Muscle of arm (tissue), 12 donors: ENCODE data around the gene WDR31. TPM values are rescaled to one million over a fixed set of nuclear protein-coding genes. Genes with fewer than 3 reads are reported as not detected.
A peak's percentile ranks its signal among the peaks of the same experiment; 100 is the strongest.
"Not testable (repeated sequence)": the region's sequence is repeated elsewhere in the genome, so short reads cannot be mapped to it uniquely, and the experiment has no call there.

Experiments used
- DNase-seq: peaks from one replicate; pipeline ENCODE4 v3.0.0-alpha.2; 2013
- polyA plus RNA-seq, 12 donors: library from polyadenylated mRNA; unstranded; fragments of 120-200 nt; gene quantifications; one replicate each; pipeline ENCODE4 v1.2.1, GENCODE V29; 2013; ENCODE audit not compliant: insufficient read length in 12 of 12

Gene WDR31
- polyA plus RNA-seq, 12 donors: 2.1 to 4.8 (median 2.7) TPM; not detected in 1

GRCh38 chr9:113368982-113369854 lies 29.1 kb upstream of the WDR31 start:
- no peak for DNase-seq

DNA sequence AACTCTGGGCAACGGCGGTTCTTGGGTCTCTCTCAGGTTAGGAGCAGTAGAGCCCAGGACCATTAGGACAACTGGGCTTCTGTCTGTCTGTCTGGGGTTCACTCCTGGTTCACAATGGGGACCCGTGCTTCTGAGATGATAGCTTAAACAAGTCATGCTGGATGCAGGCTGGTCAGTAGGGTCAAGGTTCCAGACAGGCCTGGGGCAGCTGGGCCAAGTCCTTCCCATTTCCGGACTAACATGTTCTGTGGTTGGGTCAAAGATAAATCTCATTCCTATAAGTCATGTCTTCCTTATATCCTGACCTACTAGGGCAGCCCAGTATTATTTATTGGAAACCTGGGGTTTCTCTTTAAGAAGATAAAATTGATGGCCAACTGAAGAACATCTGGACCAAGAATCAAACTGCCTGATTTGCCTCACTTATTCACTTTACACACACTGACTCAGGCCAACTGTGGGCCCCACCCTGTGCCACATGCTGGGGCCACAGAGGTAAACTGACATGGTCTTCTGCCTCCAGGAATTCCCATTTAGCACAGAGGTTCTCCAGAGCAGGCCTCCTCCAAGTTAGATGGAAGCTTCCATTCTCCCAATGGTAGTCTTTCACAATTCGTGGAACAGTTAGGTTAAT lies 28.4 kb upstream of the WDR31 start:
- no peak for DNase-seq

DNA sequence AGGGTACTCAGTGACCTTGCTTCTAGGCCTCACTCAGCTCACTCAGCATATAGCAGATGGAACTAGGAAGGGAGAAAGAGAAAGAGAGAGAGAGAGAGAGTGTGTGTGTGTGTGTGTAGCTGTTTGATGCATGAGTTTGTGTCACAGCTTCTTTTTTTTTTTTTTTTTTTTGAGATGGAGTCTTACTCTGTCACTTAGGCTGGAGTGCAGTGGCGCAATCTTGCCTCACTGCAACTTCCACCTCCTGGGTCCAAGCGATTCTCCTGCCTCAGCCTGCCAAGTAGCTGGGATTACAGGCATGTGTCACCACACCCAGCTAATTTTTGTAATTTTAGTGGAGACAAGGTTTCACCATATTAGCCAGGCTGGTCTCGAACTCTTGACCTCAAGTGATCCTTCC lies 25.6 kb upstream of the WDR31 start:
- DNase-seq: not testable (repeated sequence)

- DNase-seq: no peak
Observed at GRCh38 chr9:113364951-113365350, 24.9 kb upstream of the WDR31 start.

DNA sequence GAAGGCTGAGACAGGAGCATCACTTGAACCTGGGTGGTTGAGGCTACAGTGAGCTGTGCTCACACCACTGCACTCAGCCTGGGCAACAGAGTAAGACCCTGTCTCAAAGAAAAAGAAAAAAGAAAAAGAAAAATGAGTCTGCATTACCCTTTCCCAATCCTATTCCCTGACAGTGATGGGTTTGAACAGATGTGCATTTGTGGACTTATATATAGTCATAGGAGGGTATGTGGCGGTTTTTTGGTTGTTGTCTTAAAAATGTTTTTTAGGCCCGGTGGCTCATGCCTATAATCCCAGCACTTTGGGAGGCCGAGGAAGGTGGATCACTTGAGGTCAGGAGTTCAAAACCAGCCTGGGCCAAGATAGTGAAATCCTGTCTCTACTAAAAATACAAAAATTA lies 23.3 kb upstream of the WDR31 start:
- DNase-seq: no peak

GRCh38 chr9:113361304-113362018 lies 21.4 kb upstream of the WDR31 start:
- DNase-seq: no peak

GRCh38 chr9:113360242-113360842 lies 20.3 kb upstream of the WDR31 start:
- DNase-seq: no peak

- DNase-seq: no peak
Observed at GRCh38 chr9:113359385-113359784, 19.3 kb upstream of the WDR31 start.

DNA sequence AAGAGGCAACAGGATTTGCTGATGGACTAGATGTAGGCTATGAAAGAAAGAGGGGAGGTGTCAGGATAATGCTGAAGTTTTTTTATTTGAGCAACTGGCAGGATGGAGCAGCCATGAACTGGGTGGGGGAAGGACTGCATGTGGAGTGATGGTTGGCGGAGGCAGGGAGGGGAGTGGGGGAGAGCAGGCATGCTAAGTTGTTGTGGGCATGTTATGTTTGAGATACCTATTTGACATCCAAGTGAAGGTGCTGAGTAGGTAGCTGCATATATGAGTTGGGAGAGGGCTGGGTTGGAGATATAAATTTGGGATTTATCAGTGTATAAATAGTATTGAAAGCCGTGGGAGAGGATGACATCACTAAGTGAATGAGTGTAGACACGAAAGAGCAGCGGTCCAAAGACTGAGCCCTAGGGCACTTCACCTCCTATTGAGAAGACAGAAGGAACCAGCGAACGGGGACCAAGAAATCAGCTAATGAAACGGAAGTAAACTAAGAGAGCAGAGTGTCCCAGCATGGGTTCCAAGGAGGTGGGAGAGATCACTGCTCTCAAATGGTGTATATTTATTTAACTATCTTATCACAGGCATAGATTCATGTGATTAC lies 16.7 kb upstream of the WDR31 start:
- DNase-seq: no peak

DNA sequence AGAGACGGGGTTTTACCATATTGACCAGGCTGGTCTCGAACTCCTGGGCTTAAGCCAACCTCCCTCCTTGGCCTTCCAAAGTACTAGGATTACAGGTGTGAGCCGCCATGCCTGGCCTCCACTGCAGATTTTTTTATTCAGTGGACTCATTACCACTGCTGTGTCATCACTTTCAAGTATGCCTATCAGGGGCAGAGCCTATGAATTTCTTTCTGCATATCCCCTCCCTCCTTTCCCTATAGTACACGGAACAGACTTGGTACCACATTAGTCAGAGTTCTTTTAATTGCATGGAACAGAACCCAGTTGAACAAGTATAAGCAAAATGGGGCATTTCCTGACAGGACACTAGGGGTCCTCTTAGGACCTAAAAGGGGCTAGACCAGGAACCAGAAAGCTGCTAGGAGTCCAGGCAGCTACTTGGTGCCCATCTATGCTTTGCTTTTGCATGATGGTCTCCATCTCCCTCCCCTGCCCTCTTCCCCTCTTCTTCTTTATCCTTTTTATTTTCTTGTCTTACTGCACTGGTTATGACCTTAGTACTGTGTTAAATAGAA lies 15.0 kb upstream of the WDR31 start:
- DNase-seq: no peak

DNA sequence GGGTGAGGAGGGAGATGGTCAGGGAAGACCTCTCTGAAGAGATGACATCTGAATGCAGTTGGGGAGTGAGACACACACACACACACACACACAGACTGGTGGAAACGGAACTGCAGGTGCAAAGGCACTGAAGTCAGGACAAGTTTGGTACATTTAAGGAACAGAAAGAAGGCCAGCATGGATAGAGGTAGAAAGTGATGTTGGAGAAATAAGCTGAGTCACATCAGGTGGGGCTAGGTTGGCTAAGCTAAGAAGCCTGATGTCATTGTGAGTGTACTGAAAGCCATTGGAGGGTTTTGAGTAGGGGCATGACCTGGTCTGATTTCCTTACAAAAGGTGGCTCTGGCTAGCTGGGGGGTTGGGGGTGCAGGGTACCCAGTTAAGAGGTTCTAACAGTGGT lies 12.3 kb upstream of the WDR31 start:
- DNase-seq: no peak

- DNase-seq: no peak
Observed at GRCh38 chr9:113352006-113352405, 11.9 kb upstream of the WDR31 start.

DNA sequence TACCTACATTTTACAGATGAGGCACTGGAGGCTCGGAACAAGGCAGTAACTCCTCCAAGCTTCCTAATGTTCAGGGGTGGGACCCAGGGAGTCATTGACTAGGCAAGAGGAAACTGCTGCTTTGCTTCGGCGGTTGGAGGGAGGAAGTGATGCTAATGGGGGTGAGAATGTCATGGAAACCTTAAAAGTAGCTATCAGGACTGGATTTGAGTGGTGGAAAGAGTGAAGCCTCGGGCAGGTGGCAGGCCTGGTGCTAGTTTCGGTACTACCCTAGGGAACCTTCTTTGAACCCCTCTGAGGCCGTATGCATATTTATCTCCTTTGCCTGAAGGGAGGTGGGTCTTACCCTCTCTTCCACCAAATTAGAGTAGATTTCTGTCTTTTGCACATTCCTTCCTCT lies 10.9 kb upstream of the WDR31 start:
- DNase-seq: no peak

- no peak for DNase-seq
Observed at GRCh38 chr9:113350107-113350661, 10.1 kb upstream of the WDR31 start.

DNA sequence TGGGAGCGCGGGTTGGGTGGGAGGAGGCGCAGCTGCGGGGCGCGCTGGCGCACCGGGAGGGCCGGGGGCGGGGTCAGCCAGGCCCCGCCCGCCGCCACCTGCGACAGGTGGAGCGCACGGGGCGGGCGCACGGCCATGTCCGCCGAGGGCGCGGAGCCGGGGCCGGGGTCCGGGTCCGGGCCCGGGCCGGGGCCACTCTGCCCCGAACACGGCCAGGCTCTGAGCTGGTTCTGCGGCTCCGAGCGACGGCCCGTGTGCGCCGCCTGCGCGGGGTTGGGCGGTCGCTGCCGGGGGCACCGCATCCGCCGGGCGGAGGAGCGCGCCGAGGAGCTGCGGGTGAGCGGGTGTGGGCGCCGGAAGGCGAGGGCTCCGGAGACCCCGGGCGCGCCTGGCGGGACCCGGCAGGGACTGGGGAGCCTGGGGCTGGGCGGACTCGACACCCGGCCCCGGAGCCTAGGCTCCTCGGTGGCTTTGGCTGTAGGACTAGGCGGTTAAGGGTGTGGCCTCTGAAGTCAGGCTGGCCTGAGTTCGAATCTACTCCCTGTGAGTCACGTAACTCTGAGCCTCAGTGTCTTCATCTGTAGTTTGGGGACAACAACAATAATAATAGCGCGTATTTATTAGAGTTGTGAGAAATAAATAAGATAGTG lies 9.5 kb upstream of the WDR31 start, which contains the start of gene BSPRY:
BSPRY (plus strand) TSS at position 97 of the 650 bp plus-strand sequence; CDS start at position 136, 39 bp downstream.
- DNase-seq: no peak

DNA sequence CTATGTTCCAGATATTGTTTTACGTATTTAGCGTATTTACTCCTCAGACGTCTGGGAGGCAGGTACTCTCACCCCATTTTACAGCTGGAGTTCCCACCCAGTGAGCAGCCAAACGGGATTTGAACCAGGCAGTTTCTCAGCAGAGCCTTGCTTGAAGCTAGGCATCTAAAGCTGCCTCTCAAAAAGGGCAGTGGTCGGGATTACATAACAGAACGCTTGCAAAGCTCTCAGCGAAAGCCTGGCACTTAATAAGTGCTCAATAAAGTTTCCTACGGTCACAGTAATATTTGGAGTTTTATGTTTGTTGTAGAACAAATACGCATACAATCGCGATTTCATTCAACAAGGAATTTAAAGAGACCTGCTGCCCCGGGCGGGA lies 9.0 kb upstream of the WDR31 start:
- no peak for DNase-seq

- DNase-seq: no peak
Observed at GRCh38 chr9:113348437-113348836, 8.4 kb upstream of the WDR31 start.

- DNase-seq: no peak
Observed at GRCh38 chr9:113345671-113346070, 5.6 kb upstream of the WDR31 start.

DNA sequence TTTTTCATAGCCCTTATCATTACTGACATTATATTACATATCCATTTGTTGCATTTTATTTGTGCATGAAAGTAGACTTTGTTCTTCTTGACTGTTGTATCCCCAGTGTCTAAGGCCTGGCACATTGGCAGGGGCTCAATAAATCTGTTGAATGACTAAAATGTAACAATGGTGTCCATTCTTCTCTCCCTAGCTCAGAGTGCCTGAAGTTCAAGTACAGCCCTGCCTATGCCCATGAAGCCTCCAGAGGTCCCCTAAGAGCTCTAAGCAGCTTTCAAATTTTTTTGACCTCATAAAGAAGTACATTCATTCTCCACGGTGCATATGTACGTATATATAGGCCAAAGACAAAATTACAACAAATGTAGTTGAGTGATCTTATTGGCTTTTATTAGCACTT lies 5.1 kb upstream of the WDR31 start:
- DNase-seq: no peak

- peak; percentile 7 for DNase-seq
Observed at GRCh38 chr9:113343732-113344231, 3.7 kb upstream of the WDR31 start.
